ENCODE data around the gene SUSD1.
"Not testable (repeated sequence)": the region's sequence is repeated elsewhere in the genome, so short reads cannot be mapped to it uniquely, and the experiment has no call there.

Gene SUSD1

GRCh38 chr9:112174222-112174964, 704 bp downstream of the SUSD1 start:
- DNase-seq (ENCODE audit: low read depth in 2 of 3, low spot score in 2 of 3) = peak; percentile 37 to 70 (median 58)

GRCh38 chr9:112173489-112174221, 1.4 kb downstream of the SUSD1 start:
- no peak for DNase-seq (ENCODE audit: low read depth in 2 of 3, low spot score in 2 of 3)

DNA sequence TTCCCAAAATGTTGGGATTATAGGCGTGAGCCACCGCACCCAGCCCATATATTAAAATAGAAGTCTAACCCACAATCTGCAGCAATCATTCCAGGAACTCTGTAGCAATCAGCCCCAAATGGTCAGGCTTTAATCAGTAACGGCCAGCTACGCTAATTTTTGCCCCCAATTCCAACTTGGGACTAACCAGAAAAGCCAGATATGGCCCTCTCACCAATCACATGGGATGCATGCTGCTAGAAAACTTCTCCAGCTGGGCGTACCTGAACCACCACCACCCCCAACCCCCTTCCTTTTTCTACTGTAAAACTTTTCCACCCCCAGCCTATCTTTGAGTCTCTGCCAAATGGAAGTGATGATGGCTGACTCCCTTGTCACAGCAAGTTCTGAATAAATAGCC, 4.1 kb downstream of the SUSD1 start:
- DNase-seq (ENCODE audit: low read depth in 2 of 3, low spot score in 2 of 3) = no peak

DNA sequence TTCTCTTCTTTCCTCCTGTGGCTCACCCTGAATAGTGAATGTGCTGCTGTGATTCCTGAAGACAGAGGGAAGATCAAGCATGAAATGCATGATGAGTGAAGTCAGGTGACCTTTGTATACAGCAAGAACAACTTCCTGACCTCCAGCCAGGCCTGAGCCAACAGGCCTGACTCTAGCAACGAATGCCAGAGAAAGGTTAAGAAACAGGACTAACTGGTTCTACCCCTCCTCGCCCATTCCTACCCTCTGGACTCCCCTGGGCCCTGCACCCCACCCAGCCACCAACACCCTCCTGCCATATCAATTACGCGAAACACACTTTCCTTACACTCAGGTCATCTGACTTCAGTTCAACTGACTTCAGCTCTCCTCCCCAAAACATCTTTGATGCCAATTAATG, 4.9 kb downstream of the SUSD1 start:
- DNase-seq (ENCODE audit: low read depth in 2 of 3, low spot score in 2 of 3) = no peak

DNA sequence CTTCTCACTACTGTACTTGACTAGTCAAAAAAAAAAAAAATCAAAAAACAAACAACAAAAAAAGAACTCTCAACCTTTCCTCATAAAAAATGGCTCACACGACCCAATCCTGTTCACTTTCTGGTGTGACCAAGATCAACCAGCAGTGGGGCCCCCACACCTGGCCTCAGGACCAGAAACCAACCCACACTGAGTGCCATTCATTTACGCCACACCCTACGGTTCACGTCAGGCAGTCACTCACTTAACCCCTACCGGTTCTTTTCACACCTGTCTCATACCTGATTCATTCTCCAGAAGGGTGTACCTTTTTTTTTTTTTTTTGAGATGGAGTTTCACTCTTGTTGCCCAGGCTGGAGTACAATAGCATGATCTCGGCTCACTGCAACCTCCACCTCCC, 5.7 kb downstream of the SUSD1 start:
- DNase-seq (ENCODE audit: low read depth in 2 of 3, low spot score in 2 of 3) = no peak

GRCh38 chr9:112168197-112168596, 6.9 kb downstream of the SUSD1 start:
- DNase-seq (ENCODE audit: low read depth in 2 of 3, low spot score in 2 of 3) = no peak

- DNase-seq (ENCODE audit: low read depth in 2 of 3, low spot score in 2 of 3) = no peak
Observed at GRCh38 chr9:112166176-112167140, 8.6 kb downstream of the SUSD1 start.

DNA sequence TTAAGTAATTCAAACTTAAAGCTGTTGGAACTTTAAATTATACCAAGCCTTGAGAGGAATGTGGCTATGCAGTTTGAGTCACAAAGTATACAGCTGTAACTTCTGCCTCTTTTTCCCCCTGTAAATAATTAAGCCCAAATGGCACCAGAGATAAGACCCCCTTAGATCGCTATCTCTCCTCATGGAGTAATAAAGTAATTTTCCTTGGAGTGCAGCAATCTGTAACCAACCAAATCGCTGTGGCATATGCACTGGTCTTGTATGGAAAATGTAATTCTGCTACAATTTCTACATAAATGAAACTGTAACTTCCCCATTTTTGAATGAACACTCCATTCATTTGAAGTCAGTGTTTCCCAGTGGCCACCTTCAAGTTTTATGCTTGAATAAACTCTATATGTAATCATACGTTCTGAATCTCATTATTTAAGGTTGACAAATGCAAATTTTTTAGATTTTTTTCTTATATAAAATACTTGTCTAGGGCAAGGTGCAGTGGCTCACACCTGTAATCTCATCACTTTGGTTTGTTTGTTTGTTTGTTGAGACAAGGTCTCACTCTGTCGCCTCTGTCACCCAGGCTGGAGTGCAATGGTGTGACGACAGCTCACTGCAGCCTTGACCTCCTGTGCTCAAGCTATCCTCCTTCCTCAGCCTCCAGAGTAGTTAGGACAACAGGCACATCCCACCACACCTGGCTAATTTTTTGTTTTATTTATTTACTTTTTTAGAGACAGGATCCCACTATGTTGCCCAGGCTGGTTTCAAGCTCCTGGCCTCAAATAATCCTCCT, 12.3 kb downstream of the SUSD1 start:
- no peak for DNase-seq (ENCODE audit: low read depth in 2 of 3, low spot score in 2 of 3)

DNA sequence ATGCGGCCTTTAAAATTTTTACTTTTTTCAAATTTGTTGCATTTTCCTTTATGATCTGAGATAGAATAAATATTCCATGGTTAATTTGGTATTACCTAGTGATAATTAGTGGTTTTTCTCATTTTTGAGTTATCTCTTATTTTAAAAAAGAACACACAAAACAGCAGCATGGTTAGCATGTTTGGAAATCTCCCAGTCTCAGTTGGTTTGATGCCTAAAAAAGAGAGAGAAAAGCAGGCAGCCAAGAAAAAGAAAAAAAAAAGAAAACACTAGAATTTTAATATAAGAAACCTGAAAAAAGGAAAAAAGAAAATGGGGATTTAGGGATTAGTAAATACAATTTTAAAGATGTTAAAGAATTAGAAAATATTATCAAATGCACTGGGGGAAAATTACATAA, 15.3 kb downstream of the SUSD1 start:
- DNase-seq (ENCODE audit: low read depth in 2 of 3, low spot score in 2 of 3) = no peak

- DNase-seq (ENCODE audit: low read depth in 2 of 3, low spot score in 2 of 3) = no peak
Observed at GRCh38 chr9:112158656-112159367, 16.3 kb downstream of the SUSD1 start.

- DNase-seq (ENCODE audit: low read depth in 2 of 3, low spot score in 2 of 3) = no peak
Observed at GRCh38 chr9:112157961-112158360, 17.1 kb downstream of the SUSD1 start.

GRCh38 chr9:112157087-112157486, 18.0 kb downstream of the SUSD1 start:
- DNase-seq (ENCODE audit: low read depth in 2 of 3, low spot score in 2 of 3) = no peak

DNA sequence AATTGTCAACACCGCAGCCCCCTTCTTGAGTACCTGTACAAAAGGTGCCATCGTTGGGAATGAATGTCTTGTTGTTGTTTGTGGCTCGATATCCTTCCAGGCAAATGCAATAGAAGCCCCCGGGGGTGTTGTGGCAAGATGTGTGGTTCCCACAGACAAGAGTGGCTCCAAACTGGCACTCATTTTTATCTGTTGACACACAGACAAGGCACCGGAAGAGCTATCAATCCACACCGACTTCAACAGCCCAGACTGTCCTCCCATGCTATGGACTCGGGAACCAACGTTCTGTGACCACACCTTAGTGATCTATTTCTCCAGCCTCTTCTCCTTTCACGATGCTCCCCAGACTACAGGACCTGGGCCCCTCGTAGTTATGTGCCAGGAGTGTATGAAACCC, 25.9 kb downstream of the SUSD1 start:
- DNase-seq (ENCODE audit: low read depth in 2 of 3, low spot score in 2 of 3) = no peak

- DNase-seq (ENCODE audit: low read depth in 2 of 3, low spot score in 2 of 3) = no peak
Observed at GRCh38 chr9:112145886-112146285, 29.2 kb downstream of the SUSD1 start.

GRCh38 chr9:112144807-112145206, 30.3 kb downstream of the SUSD1 start:
- DNase-seq (ENCODE audit: low read depth in 2 of 3, low spot score in 2 of 3) = no peak

DNA sequence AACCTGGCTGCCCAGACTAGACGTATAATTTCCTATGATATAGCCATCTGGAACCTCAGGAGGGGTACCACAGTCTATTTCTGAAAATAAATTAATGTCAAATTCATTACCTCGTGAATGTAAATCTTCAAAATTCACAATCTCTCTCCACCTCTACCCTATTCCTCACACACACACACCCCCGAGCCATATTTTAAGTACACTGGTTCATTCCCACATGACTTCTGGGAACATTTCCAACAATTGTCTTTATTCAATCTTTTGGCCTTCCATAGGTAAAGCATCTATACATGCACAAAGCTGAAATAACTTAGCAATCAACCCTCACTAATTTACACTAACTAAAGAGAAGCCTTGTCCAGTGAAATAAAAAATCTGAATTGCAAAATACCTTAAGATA, 32.7 kb downstream of the SUSD1 start:
- DNase-seq (ENCODE audit: low read depth in 2 of 3, low spot score in 2 of 3) = no peak

- DNase-seq (ENCODE audit: low read depth in 2 of 3, low spot score in 2 of 3) = no peak
Observed at GRCh38 chr9:112140936-112141335, 34.2 kb downstream of the SUSD1 start.

DNA sequence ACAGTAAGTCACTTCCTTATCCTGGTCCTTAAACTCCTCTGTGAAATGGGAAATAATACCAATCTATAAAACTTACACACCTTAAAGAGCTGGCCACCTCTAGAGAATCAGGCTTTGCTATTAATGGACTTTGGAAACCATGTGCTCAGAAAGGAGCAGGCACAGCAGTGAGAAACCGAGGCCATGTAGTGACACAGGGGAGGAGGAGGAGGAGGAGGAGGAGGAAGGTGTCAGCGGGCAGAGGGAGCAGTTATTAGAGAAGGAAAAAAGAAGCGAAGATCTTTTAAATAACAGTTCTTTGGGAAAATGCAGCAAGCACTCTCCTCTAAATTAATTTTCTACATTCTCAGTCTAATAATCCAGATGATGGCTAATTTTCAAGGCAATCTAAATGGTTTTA, 38.0 kb downstream of the SUSD1 start:
- DNase-seq (ENCODE audit: low read depth in 2 of 3, low spot score in 2 of 3) = no peak

GRCh38 chr9:112135706-112136105, 39.4 kb downstream of the SUSD1 start:
- DNase-seq (ENCODE audit: low read depth in 2 of 3, low spot score in 2 of 3) = no peak

DNA sequence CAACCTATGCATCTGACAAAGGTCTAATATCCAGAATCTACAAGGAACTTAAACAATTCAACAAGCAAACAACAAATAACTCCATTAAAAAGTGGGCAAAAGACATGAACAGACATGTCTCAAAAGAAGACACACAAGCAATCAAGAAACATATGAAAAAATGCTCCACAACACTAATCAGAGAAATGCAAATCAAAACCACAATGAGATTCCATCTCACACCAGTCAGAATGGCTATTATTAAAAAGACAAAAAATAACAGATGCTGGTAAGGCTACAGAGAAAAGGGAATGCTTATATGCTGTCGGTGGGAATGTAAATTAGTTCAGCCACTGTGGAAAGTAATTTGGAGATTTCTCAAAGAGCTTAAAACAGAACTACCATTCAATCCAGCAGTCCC, 41.3 kb downstream of the SUSD1 start:
- not testable (repeated sequence) for DNase-seq (ENCODE audit: low read depth in 2 of 3, low spot score in 2 of 3)
